Cardiac fibroblast (primary cell): ENCODE results near the gene CREB3L2.

ENCODE experiments used
- DNase-seq, 2 donors: peaks; one replicate each; pipeline versions ENCODE4 v3.0.0 to v3.0.0-alpha.2; 2010; ENCODE audit warnings: low read depth in 2 of 2
- H3K4me3 ChIP-seq, 2 donors: replicated peaks in 1 of 2; 1 replicate in 1 of 2; 2 replicates in 1 of 2; pipeline ENCODE4 v1.5.1; 2011; ENCODE audit warnings: low read depth in 2 of 2, low read length in 2 of 2, mild to moderate bottlenecking in 2 of 2, moderate library complexity in 1 of 2
- CTCF ChIP-seq: IDR thresholded peaks from one replicate; pipeline ENCODE4 v1.5.1; 2011; ENCODE audit warnings: low read depth, mild to moderate bottlenecking, low read length, inconsistent platforms

Gene CREB3L2

GRCh38 chr7:137920637-137921399, 81.1 kb downstream of the CREB3L2 start:
- no peak overlapping the region for H3K4me3 ChIP-seq
- peak in 1 of 2 donors; percentile 38 for DNase-seq
- no peak for TF ChIP-seq CTCF

GRCh38 chr7:137919987-137920386, 81.9 kb downstream of the CREB3L2 start:
- no peak overlapping the region for H3K4me3 ChIP-seq
- no peak for TF ChIP-seq CTCF
- no peak for DNase-seq

- TF ChIP-seq CTCF, result no peak
- H3K4me3 ChIP-seq, result no peak overlapping the region
- DNase-seq, result no peak
These were observed 84.8 kb downstream of the CREB3L2 start for GRCh38 chr7:137916980-137917645.

- DNase-seq, result no peak
- TF ChIP-seq CTCF, result no peak
- H3K4me3 ChIP-seq, result no peak overlapping the region
These were observed 85.3 kb downstream of the CREB3L2 start for GRCh38 chr7:137916564-137916963.

- no peak for TF ChIP-seq CTCF
- H3K4me3 ChIP-seq, result no peak overlapping the region
- no peak for DNase-seq
These were observed 86.6 kb downstream of the CREB3L2 start for GRCh38 chr7:137915266-137915665.

- no peak for TF ChIP-seq CTCF
- H3K4me3 ChIP-seq, result no peak overlapping the region
- no peak for DNase-seq
These were observed 87.9 kb downstream of the CREB3L2 start for GRCh38 chr7:137913985-137914384.
